Measurements from ENCODE around the gene CORO1C.
"Not testable (repeated sequence)": the region's sequence is repeated elsewhere in the genome, so short reads cannot be mapped to it uniquely, and the experiment has no call there.

Gene CORO1C

DNA sequence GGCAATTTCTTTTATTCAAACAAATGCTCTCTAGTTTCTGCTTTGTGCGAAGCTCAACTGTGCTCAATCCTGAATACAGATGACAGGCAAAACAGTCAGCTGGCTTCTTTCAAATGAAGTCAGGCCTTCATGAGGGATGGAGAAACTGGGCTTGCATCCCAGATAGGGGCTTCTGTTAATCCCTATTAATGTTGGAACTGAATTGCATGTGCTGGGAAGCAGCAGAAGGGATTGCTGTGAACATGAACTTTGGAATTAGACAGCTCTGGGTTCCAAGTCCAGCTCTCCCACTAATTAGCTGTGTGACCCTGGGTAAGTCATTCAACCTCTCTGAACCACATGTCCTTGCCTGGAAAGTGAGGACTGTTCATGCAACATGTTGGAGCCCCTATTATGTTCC is 21.1 kb upstream of the CORO1C start:
- DNase-seq, result no peak

DNA sequence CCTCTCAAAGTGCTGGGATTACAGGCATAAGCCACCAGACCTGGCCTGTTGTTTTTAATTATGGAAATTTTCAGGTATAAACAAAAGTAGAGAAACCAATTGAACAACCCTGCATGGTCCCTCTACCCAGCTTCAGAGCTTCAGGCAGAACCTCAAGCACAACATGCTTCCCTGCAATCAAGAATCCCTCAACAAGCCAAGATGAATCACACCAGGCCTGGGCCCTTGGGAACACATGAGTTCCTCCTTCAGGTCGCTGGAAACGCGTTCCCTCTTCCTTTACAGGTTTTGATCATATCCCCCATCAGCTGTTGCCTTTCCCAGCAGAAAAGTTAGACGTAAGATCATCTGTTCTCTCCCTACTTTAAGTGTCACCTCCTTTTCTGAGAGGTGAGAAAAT is 20.5 kb upstream of the CORO1C start:
- no peak for DNase-seq

DNA sequence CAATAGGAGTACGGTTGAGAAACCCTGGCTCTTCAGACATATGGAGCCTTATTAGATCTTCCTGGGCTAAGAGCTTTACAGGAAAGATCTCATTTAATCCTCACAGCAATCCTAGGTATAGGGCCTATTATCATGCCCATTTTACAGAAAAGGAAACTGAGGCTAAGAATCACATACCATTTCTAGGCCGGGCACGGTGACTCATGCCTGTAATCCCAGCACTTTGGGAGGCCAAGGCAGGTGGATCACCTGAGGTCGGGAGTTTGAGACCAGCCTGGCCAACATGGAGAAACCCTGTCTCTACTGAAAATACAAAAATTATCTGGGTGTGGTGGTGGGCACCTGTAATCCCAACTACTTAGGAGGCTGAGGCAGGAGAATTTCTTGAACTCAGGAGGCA is 19.7 kb upstream of the CORO1C start:
- not testable (repeated sequence) for DNase-seq

DNA sequence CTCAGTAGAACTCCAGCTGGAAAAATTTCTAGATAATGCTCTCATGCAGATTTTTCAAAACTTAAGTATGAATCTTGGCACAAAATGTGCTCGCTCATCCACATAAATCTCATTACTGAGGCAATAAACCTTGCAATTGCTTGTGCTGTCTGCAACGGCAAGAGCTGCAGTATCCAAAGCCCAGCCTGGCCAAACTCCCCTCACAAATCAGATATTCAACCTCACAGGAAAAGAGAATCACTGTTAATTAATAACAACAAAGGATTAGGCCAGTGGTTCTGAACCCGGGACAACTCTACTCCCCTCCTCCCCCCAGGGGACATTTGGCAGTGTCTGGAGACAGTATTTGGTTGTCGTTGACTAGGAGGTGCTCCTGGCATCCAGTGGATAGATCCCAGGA is 19.2 kb upstream of the CORO1C start:
- DNase-seq, result no peak

DNA sequence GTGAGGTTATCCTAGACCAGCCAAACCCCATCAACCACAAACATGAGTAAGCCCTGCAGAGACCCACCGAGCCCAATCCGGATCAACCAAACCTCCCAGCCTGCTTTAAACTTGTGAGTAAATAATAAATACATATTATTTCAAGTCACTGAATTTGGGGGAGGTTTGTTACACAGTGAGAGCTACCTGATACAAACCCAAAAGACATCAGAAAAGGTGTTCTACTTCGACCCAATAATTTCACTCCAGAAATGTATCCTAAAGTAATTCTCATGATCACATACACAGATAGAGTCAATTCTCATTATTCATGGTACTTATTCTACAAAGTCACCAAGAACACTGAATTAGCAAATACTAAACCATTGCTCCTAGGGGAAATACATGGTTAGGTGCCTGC is 16.2 kb upstream of the CORO1C start:
- DNase-seq, result no peak

DNA sequence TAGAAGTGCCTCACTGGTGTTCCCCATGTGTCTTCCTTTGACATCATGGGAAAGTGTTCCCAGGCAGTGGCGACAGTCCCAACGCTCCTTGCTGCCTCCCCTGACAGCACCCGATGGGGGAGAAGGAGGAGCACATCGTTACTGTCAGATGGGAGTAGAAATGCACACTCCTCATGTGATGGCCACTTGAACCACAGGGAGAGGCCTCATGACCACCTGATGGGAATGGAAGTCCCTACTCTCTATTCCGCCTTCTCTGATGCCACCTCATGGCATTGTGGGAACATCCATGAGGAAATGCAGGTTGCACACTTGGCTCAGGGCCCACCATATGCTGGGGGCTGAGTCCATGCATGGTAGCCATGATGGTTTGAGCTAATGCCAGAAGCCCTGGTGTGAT is 14.3 kb upstream of the CORO1C start:
- DNase-seq, result no peak

DNA sequence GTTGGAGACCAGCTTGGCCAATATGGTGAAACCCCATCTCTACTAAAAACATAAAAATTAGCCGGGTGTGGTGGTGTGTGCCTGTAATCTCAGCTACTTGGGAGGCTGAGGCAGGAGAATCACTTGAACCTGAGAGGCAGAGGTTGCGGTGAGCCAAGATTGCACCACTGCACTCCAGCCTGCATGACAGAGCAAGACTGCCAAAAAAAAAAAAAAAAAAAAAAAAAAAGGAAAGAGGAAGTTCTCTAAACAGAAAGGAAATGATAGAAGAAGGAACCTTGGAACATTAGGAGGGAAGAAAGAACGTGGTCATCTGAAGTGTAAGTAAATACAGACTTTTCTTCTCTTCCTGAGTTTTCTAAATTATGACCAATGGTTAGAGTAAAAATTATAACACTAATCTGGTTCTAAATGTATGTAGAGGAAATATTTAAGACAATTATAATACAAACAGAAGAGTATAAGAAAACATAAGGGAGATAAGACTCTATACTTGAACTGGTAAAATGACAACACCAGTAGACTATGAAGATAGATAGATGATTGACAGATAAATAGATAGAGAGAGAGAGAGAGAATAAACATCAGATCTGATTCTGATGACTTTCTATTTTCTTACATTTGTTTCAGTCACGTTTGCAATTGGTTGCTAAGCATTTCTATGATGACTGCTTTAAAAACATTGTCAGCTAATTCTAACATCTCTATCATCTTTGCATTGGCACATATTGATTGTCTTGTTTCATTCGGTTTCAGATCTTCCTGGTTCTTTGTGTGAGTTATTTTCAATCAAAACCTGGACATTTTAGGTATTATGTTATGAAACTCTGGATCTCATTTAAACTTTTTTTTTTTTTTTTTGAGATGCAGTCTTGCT is 12.9 kb upstream of the CORO1C start:
- no peak for DNase-seq

DNA sequence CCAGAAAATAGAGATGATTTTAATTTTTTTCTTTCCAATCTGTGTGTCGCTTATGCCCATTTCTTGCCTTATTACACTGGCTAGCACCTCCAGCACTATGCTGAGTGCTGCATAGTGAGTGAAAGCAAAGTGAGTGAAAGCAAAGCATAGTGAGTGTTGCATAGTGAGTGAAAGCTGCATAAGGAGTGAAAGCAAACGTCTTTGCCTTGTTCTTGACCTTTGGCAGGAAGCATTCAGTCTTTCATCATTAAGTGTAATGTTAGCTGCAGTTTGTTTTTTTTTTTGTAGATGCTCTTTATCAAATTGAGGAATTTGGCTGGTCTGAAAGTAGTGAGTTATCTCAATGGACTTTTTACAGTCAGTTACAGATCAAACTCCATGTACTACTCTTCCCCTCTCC is 6.9 kb upstream of the CORO1C start:
- DNase-seq, result no peak

DNA sequence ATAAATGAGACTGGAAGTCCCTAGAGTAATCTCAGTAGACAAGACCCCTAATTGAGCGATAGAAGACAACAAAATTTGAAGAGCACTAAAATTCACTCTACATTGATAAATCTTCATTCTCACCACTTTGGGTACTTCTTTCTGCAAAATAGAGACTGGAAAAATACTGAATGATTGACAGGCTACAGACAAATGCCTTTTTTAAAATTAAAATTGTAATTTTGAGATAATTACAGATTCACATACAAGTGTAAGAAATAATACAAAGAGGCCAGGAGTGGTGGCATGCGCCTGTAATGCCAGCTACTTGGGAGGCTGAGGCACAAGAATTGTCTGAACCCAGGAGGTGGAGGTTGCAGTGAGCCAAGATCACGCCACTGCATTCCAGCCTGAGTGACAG is 4.5 kb upstream of the CORO1C start:
- DNase-seq, result no peak

DNA sequence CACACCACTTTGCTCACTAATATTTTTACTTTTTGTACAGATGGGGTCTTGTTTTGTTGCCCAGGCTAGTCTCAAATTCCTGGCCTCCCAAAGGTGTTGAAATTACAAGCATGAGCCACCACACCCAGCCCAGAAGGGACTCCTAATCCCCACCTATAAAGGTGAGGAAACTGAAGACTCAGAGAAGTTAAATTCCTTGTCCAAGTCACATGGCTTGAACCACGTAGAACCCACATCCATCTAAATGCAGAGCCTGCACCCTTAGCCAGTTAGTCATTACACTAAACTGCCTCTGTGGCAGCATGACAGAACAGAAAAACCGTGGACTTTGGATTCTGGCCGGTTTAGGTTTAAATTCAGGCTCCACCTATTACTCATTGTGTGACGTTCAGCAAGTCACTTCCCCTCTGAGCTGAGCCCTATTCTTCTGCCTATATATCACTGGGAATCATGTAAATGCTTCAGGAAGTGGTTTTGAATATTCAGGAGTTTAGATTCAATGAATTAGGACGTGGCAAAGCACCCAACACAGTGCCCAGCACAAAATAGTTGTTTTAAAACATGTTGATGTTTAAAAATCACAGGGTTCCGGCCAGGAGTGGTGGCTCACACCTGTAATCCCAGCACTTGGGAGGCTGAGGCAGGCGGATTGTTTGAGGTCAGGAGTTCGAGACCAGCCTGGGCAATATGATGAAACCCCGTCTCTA is 3.0 kb upstream of the CORO1C start:
- no peak for DNase-seq

DNA sequence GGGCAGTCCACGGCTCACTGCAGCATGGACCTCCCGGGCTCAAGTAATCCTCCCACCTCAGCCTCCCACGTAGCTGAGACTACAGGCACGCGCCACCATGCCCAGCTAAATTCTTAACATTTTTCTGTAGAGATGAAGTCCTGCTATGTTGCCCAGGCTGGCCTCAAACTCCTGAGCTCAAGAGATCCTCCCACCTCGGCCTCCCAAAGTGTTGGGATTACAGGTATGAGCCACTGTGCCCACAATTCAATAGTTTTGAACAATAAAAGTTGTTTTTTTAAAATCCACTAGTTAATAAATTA is 1.9 kb upstream of the CORO1C start:
- DNase-seq, result not testable (repeated sequence)

DNA sequence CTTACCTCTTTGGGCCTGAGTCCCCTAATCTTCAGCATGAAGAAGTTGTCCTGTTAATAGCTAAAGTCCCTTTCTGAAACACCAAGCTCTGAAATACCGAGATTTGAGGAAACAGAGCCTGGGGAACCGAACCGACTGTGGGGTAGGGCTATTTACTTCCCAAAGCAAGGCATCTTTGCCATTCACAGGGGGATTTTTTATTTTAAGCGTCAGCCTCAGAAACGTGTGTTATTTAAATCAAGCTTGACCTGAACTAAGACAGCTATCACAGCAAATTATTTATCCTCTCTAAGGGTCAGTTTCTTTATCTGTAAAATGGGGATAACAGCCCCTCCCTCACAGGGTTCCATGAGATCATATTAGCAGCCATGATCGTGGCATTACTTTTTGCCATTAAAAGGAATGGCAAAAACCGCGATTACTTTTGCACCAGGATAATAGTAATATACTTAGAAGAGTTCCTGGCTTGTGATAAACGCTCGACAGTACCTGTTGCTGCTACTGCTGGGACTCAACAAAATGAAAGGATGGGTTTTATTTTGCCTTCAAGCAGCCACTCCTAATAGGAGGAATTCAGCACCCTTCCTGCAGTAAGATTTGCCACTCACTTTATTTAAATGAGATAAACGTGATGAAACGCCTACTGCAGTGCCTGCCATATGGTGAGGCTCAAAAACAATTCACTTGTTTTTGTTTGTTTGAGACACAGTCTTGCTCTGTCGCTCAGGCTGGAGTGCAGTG is 1.3 kb upstream of the CORO1C start:
- DNase-seq, result no peak

DNA sequence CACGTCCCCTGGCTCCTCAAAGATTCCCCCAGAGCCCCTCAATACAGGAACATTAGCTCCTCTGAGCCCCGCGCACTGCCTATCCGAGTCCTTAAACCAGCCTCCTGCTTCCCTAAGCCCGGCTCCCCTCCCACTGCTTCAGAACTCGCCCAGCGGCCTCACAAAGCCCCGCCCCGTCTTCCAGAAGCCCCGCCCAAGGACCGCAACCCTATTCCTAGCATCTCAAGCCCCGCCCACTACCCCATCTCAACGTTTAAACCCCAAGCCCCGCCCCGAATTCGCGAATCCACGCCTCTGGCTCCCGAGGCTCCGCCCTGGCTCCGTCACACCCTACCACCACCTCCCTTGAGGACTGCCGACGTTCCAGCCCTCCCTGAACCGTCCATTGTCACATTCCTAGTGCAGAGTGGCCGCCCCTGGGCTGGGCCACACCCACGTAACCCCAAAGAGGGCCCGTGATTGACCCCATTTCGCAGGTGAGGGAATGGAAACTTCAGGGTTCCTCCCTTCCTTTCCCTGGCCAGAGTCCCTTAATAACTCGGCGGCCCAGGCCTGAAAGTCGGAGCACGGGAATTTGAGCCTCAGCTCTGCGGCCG is 646 bp upstream of the CORO1C start:
- peak; percentile 94 for DNase-seq

DNA sequence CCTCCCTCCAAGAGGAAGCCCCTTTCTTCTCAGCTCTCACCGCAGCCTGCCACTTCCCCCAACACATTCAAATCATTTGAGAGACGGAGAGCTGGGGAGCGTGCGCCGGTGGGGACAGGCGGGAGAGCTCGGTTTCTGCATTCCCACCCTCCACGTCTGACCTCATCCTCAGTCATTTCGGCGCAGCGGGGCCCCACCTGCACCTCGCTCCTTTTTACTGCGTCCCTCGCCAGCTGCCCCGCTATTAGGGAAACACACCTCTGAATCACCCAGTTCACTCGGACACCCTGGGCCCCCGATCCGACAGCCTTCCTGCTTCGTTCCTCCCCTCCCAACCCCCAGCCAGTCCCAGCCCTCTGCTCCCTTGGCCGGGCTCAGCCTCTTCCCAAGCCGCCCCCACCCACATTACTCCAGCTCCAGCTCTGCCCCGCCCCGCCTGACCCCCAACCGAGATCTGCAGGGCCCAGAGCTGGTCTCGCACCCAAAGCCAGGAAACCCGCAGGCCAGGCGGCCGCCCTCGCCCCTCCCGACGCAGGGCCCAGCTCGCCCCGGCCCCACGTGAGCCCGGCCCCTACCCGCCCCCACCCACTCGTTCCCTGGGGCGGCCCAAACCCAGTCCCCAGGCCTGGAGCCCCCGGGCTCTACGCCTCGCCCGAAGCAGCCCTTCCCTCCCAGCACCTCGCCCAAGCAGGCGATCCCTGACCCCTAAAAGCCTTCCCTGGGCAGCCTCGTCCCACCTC is 783 bp downstream of the CORO1C start:
- no peak for DNase-seq

DNA sequence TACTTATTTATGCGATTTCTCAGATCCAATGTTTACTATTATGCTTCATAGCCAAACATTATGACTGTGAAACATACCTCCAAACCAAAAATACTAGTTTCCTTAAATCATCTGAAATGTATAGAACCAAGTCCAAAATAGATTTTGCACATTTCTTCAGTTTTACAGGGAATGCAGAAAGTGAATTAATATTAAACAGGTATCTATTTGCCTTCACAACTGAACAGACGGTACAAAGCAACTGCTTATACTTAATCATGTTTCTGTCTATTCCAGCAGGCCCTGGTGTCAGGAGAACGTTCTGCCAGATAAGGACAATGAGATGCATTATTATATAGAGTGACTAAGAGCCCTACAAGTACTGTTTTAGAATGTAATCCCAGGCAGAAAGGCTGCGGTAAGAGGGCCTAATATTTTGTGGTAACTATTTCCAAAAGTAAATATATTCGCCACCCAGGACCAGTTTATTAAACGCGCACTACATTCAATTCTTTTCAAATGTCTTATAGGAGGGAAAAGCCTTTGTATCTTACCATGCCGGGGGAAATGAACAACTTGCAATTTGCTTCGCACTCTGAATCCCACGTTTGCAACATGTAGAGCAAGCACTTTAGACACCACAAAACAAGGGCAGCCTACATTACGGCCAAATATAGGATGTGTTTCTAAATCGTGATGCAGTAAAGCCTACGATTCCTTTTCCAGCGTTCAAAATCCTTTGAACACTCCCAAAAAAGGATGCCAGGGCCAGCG is 1.5 kb downstream of the CORO1C start:
- DNase-seq, result no peak

DNA sequence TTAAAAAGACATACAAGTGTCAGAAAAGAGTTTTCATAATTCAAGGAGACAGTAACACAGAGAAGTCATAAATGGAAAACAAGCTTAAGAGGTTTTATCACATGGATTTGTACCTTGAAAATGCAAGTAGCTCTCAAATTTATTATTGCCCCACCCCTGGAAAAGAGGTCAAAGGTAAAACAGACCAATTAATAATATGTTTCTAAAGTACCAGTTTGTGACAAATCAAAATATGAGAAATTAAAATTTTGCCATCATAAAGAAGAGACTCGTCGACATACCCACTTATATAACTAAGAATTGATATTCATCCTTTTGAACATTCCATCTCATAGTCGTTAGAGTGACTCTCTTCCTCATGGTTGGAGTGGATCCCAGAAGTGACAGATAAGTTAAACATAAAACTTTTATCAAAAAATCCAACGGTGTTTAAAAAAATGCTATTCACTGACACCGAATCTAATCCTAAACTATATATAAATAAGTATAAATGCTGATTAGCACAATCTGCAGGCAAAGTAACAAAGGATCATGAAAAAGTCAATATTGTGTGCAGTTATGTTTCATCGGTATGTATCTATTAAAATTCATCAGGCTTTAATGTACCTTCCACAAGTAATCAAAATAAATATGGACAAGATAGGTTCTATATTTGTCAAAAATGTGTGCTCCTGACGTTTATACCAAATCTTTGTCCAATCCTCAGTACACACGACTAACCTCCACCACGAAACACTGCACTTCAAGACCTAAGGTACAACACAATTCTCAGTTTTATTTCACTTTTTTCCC is 2.3 kb downstream of the CORO1C start:
- DNase-seq, result no peak

DNA sequence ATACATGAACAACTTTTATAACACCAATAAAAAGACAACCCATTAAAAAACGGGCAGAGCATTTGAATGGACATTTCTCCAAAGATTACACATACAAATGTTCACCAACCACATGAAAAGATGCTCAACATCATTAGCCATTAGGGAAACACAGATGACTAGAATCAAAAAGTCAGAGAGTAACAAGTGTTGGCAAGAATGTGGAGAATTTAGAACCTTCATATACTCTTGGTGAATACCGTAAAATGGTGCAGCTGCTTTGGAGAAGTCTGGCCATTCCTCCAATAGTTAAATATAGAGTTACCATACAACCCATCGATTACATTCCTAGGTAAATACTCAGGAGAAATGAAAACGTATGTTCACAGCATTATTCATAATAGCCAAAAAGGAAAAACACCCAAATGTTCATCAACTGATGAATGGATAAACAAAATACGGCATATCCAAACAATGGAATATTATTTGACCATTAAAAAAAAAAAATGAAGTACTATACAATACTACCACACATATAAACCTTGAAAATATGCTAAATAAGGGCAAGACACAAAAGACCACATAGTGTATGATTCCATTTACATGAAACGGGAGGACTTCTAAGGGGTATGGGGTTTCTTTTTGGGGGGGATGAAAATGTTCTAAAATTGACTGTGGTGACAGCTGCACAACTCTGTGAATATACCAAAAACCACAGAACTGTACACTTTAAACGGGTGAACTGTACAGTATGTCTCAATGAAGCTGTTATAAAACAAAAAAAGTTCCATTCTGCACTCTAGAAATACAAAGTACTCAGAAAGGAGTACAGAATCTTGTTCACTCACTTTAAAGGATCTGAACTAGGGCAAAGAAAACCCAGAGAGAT is 3.2 kb downstream of the CORO1C start:
- DNase-seq, result no peak

DNA sequence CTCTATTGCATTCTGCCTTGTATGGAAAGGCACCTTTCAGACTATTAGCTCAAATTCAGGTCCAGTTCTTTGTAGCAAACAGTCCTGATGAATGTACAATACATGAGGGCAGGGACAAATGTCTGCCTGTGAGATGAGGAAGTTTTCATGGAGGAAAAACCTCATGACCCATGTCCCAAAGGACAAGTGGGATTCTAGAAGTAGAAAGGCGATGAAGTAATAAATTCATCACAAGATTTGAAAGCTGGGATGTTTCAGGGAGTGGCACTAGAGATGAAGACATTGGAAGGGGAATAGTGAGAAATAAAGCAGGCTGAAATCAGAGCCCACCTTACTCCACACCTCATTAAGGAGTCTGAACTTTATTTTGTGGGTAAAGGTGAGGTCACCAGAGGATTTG is 4.2 kb downstream of the CORO1C start:
- no peak for DNase-seq

DNA sequence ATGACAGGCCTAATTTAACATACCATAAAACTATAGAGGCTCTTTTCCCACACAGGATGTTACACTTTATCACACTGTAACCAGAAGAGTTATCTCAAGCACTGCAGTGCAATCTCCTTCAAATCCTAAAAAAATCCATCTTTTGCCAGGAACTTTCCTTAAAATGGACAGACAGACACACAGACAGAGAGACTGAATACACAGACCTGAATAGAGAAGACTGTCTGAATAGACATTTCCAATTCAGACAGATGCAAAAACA is 6.5 kb downstream of the CORO1C start:
- DNase-seq, result no peak

Measured in central memory CD4-positive, alpha-beta T cell (primary cell).